Erythroblast (primary cell): Measurements from ENCODE around the gene RAB3GAP1.

Experiments
- GATA1 ChIP-seq: IDR thresholded peaks from 2 replicates; pipeline ENCODE4 v1.6.1; 2011; ENCODE audit warnings: low read depth, mild to moderate bottlenecking, control low read depth, low read length, moderate library complexity
- POLR2A ChIP-seq: IDR thresholded peaks from 2 replicates; pipeline ENCODE4 v1.6.1; 2011; ENCODE audit warnings: mild to moderate bottlenecking, low read length

- TF ChIP-seq POLR2A (no peak), GATA1 (no peak)
Measured at GRCh38 chr2:135064149-135064548, 12.1 kb downstream of the RAB3GAP1 start.
